Middle frontal gyrus (tissue), 1 donor: ENCODE measurements around the gene CBLB.

Experiments used
- DNase-seq: peaks from one replicate; pipeline ENCODE4 v3.0.0-alpha.2; 2015; ENCODE audit warnings: low spot score; ENCODE audit errors: extremely low spot score

The CBLB gene

GRCh38 chr3:105704726-105705410 is 163.9 kb downstream of the CBLB start:
- DNase-seq: no peak

- DNase-seq: no peak
These were observed 168.2 kb downstream of the CBLB start for GRCh38 chr3:105700575-105700974.

- no peak for DNase-seq
These were observed 177.2 kb downstream of the CBLB start for GRCh38 chr3:105691633-105692032.

GRCh38 chr3:105691053-105691452 is 177.8 kb downstream of the CBLB start:
- no peak for DNase-seq

GRCh38 chr3:105688821-105689220 is 180.0 kb downstream of the CBLB start:
- no peak for DNase-seq

- DNase-seq: no peak
These were observed 182.4 kb downstream of the CBLB start for GRCh38 chr3:105686278-105686897.

- DNase-seq: no peak
These were observed 188.9 kb downstream of the CBLB start for GRCh38 chr3:105679951-105680350.

GRCh38 chr3:105678017-105678416 is 190.8 kb downstream of the CBLB start:
- DNase-seq: no peak

- DNase-seq: no peak
These were observed 192.1 kb downstream of the CBLB start for GRCh38 chr3:105676621-105677300.

GRCh38 chr3:105674437-105675065 is 194.3 kb downstream of the CBLB start:
- DNase-seq: no peak

GRCh38 chr3:105672996-105673395 is 195.8 kb downstream of the CBLB start:
- DNase-seq: no peak

- no peak for DNase-seq
These were observed 206.5 kb downstream of the CBLB start for GRCh38 chr3:105662306-105662705.

GRCh38 chr3:105661461-105661860 is 207.4 kb downstream of the CBLB start:
- DNase-seq: no peak

- DNase-seq: no peak
These were observed 211.9 kb downstream of the CBLB start for GRCh38 chr3:105656651-105657504.

GRCh38 chr3:105653868-105654267 is 214.9 kb downstream of the CBLB start:
- DNase-seq: no peak

GRCh38 chr3:105653166-105653565 is 215.6 kb downstream of the CBLB start:
- DNase-seq: no peak

GRCh38 chr3:105649480-105649879 is 219.3 kb downstream of the CBLB start:
- no peak for DNase-seq

- DNase-seq: no peak
These were observed 221.8 kb downstream of the CBLB start for GRCh38 chr3:105647047-105647446.

GRCh38 chr3:105639131-105639530 is 229.7 kb downstream of the CBLB start:
- no peak for DNase-seq

GRCh38 chr3:105634708-105635107 is 234.1 kb downstream of the CBLB start:
- no peak for DNase-seq

- no peak for DNase-seq
These were observed 239.1 kb downstream of the CBLB start for GRCh38 chr3:105629718-105630117.
